ENCODE data around the gene ZNF605. TPM values are rescaled to one million over a fixed set of nuclear protein-coding genes. Genes with fewer than 3 reads are reported as not detected.
A peak's percentile ranks its signal among the peaks of the same experiment; 100 is the strongest.

The ZNF605 gene
- total and polyA plus RNA-seq, 2 of the 4 experiments (the other 2 are of a cell fraction): 3.6 to 9.9 TPM

GRCh38 chr12:132986885-132987225, 30.7 kb upstream of the ZNF605 start:
- peak overlapping the region; percentile 33 for H2BK5ac ChIP-seq (ENCODE audit: low read depth, low read length, poor library complexity, severe bottlenecking)
- no peaks in the 10 kb centered on the region for H3K27me3 ChIP-seq (ENCODE audit: control insufficient read depth, insufficient read depth, low read length)
- H3K9ac ChIP-seq (ENCODE audit: low read depth, low read length): peak overlapping the region; percentile 89
- 0 out of 2 replicates have a peak overlapping the region, but pooled peaks have one; percentile 47 for H3K4ac ChIP-seq (ENCODE audit: low read depth, low read length)
- no peak overlapping the region; the same call in 1 of the 2 replicates for H4K5ac ChIP-seq (ENCODE audit: low read depth, low read length)
- H3K14ac ChIP-seq (replicated peaks; ENCODE audit: low read depth, low read length): peak overlapping the region; percentile 73; the same call in 1 of the 2 replicates
- peak overlapping the region; percentile 92 for H2AFZ ChIP-seq (replicated peaks; ENCODE audit: low read length, poor library complexity)
- 0 out of 2 replicates have a peak overlapping the region, but pooled peaks have one; percentile 19 for H3K23ac ChIP-seq (ENCODE audit: low read depth, low read length)
- no peak overlapping the region for H2BK20ac ChIP-seq (ENCODE audit: low read depth, low read length)
- H3K79me1 ChIP-seq (ENCODE audit: low read depth in 1 of 2, low read length in 2 of 2): peaks cover 9 to 12% of the 10 kb centered on the region in 2 experiments; a peak in 3 of 4 replicates
- peak overlapping the region; percentile 83 for H3K4me3 ChIP-seq (ENCODE audit: insufficient read depth, low read depth, low read length)
- 0 out of 2 replicates have a peak overlapping the region, but pooled peaks have one; percentile 48 for H3K56ac ChIP-seq (ENCODE audit: extremely low read depth, insufficient read depth, low read length)
- in situ Hi-C loops (cut with MboI; ENCODE audit: low sequenced_read_pairs) (no loop called here), intact Hi-C loops (cut with micrococcal nuclease) (loop anchor here (1.0 to 2.0 kb wide), 3 partner anchors 50 to 142 kb away; partner anchors contain the start of genes ZNF140 and ZNF84), dilution Hi-C loops (cut with HindIII; ENCODE audit: low sequenced_read_pairs, unreplicated experiment) (no loop called here)
- peak overlapping the region; percentile 95 to 96; a peak in 3 of 4 replicates for H4K8ac ChIP-seq (ENCODE audit: low read depth in 2 of 2, low read length in 2 of 2)
- peaks cover 3% of the 10 kb centered on the region for H3K36me3 ChIP-seq (ENCODE audit: control insufficient read depth, insufficient read depth, low read length)
- peak; percentile 27 for DNase-seq
- H4K91ac ChIP-seq (ENCODE audit: insufficient read depth, low read depth, low read length): no peak overlapping the region
- POLR2A ChIA-PET (ENCODE audit: unreplicated experiment): no interaction called here
- BruUV-seq (replicated peaks): no TSS peak
- H2BK120ac ChIP-seq (ENCODE audit: low read depth, low read length): no peak overlapping the region
- WGBS, 2 experiments (ENCODE audit: extremely low coverage in 2 of 2, insufficient read length in 1 of 2): 17% methylated on average over 1 of the region's 11 CpGs; no CpG with 5 or more reads in 1 of the 2 experiments
- H2BK15ac ChIP-seq (ENCODE audit: low read depth, low read length): no peak overlapping the region
- no peak for TF ChIP-seq ELK1 (IDR thresholded peaks at IDR 0.05; ENCODE audit: borderline replicate concordance, low read depth, low read length)
- TF ChIP-seq CEBPB (IDR thresholded peaks at IDR 0.05; ENCODE audit: low read depth, low read length): no peak
- TF ChIP-seq CTCF (conservative IDR thresholded peaks at IDR 0.05; ENCODE audit: low read depth, low read length): no peak
- no peak for TF ChIP-seq MAZ (IDR thresholded peaks at IDR 0.05; ENCODE audit: borderline replicate concordance, low read depth, low read length)
- no peak for TF ChIP-seq MXI1 (IDR thresholded peaks at IDR 0.05; ENCODE audit: borderline replicate concordance, low read depth, low read length)
- no peak for TF ChIP-seq BHLHE40 (IDR thresholded peaks at IDR 0.05; ENCODE audit: low read depth, low read length)
- TF ChIP-seq RCOR1 (IDR thresholded peaks at IDR 0.05; ENCODE audit: insufficient replicate concordance, low read length): no peak
- no peak for TF ChIP-seq FOS (IDR thresholded peaks at IDR 0.05; ENCODE audit: low read depth, low read length)
- TF ChIP-seq POLR2A (IDR thresholded peaks at IDR 0.05; ENCODE audit: low read depth, low read length): no peak
- no peak for TF ChIP-seq CHD1 (IDR thresholded peaks at IDR 0.05; ENCODE audit: low read depth, low read length)
- no peak for TF ChIP-seq SMC3 (IDR thresholded peaks at IDR 0.05; ENCODE audit: low read depth, low read length)
- TF ChIP-seq USF2 (IDR thresholded peaks at IDR 0.05; ENCODE audit: low read depth, low read length): no peak
- no peak for TF ChIP-seq RAD21 (IDR thresholded peaks at IDR 0.05; ENCODE audit: low read length)
- no peak for TF ChIP-seq RFX5 (IDR thresholded peaks at IDR 0.05; ENCODE audit: low read depth, low read length)
- no peak for TF ChIP-seq NFE2L2 (IDR thresholded peaks at IDR 0.05; ENCODE audit: low read depth, low read length)
- no peak for TF ChIP-seq MAFK (IDR thresholded peaks at IDR 0.05; ENCODE audit: low read depth, low read length)
- H3K18ac ChIP-seq (ENCODE audit: low read depth, low read length): no peak overlapping the region
- H3K27ac ChIP-seq (ENCODE audit: insufficient read depth, low read length): peak overlapping the region; percentile 77; the same call in 1 of the 2 replicates
- H3K4me1 ChIP-seq (ENCODE audit: control insufficient read depth, insufficient read depth, low read length): no peaks in the 10 kb centered on the region
- H3K9me1 ChIP-seq (ENCODE audit: insufficient read depth, low read length): no peaks in the 10 kb centered on the region
- peak overlapping the region; percentile 96 for H3K4me2 ChIP-seq (ENCODE audit: low read depth, low read length)
- H4K20me1 ChIP-seq (ENCODE audit: insufficient read depth, low read length): no peaks in the 10 kb centered on the region
- ATAC-seq (ENCODE audit: low read depth): peak; percentile 9; the same call in 1 of the 2 replicates
- H2AK9ac ChIP-seq (replicated peaks; ENCODE audit: low read depth, low read length, poor library complexity): peak overlapping the region; percentile 86
- peaks cover 13% of the 10 kb centered on the region; the same call in 1 of the 2 replicates for H3K9me3 ChIP-seq (ENCODE audit: control insufficient read depth, insufficient read depth, low read length)
- CTCF ChIA-PET: interaction anchor here (0.8 kb wide), 1 partner anchor 10 kb away, joined by 3 read pairs; no protein-coding TSS in a partner anchor
- H2AK5ac ChIP-seq (ENCODE audit: low read depth, low read length): no peak overlapping the region; the same call in 1 of the 2 replicates

Measured in IMR-90 (cell line).